ENCODE data around the gene ZNF785. TPM values are rescaled to one million over a fixed set of nuclear protein-coding genes. Genes with fewer than 3 reads are reported as not detected.

Gene ZNF785
- total RNA-seq, 3 donors from 2014 or later (not counting 1 experiment from before 2014, with no cell fraction given): 7.5 to 15.2 (median 10.4) TPM

- Mint-ChIP-seq H3K27ac (peak overlapping the region; percentile 90 to 93), H3K36me3 (no peaks in the 10 kb centered on the region), H3K4me3 (peak overlapping the region; percentile 77), H3K9me3 (no peaks in the 10 kb centered on the region), H3K4me1 (peaks cover 20 to 34% of the 10 kb centered on the region in 2 donors), H3K27me3 (ENCODE audit: low read depth in 2 of 2) (no peaks in the 10 kb centered on the region)
- H3K27ac ChIP-seq (ENCODE audit: low read length): peak overlapping the region; percentile 33
- 26% methylated on average over 3 of the region's 3 CpGs for WGBS (ENCODE audit: insufficient coverage)
- peaks cover 25% of the 10 kb centered on the region for H3K36me3 ChIP-seq (ENCODE audit: control insufficient read depth, insufficient read depth, low read length)
- intact Hi-C loops (cut with micrococcal nuclease): no loop called here
- peak; percentile 53 to 90 for DNase-seq
- TF ChIP-seq, protein P1, sequence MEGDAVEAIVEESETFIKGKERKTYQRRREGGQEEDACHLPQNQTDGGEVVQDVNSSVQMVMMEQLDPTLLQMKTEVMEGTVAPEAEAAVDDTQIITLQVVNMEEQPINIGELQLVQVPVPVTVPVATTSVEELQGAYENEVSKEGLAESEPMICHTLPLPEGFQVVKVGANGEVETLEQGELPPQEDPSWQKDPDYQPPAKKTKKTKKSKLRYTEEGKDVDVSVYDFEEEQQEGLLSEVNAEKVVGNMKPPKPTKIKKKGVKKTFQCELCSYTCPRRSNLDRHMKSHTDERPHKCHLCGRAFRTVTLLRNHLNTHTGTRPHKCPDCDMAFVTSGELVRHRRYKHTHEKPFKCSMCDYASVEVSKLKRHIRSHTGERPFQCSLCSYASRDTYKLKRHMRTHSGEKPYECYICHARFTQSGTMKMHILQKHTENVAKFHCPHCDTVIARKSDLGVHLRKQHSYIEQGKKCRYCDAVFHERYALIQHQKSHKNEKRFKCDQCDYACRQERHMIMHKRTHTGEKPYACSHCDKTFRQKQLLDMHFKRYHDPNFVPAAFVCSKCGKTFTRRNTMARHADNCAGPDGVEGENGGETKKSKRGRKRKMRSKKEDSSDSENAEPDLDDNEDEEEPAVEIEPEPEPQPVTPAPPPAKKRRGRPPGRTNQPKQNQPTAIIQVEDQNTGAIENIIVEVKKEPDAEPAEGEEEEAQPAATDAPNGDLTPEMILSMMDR (IDR thresholded peaks at IDR 0.05): no peak
- H3K27me3 ChIP-seq (ENCODE audit: control insufficient read depth, insufficient read depth, low read length): no peaks in the 10 kb centered on the region
- H3K4me1 ChIP-seq (ENCODE audit: control insufficient read depth, insufficient read depth, low read length): peaks cover 50% of the 10 kb centered on the region
- H3K9me3 ChIP-seq (ENCODE audit: control insufficient read depth, insufficient read depth, low read length): no peaks in the 10 kb centered on the region
- no peak overlapping the region for H3K4me3 ChIP-seq (ENCODE audit: low read length)
- ATAC-seq: peak; percentile 86 to 91 (median 89)
Observed at GRCh38 chr16:30551781-30552180, 33.7 kb downstream of the ZNF785 start.

- Histone ChIP-seq H3K4me1 (ENCODE audit: control insufficient read depth, insufficient read depth, low read length) (peaks cover 30% of the 10 kb centered on the region), H3K36me3 (ENCODE audit: control insufficient read depth, insufficient read depth, low read length) (peaks cover 4% of the 10 kb centered on the region), H3K27ac (ENCODE audit: low read length) (no peak overlapping the region), H3K27me3 (ENCODE audit: control insufficient read depth, insufficient read depth, low read length) (no peaks in the 10 kb centered on the region), H3K9me3 (ENCODE audit: control insufficient read depth, insufficient read depth, low read length) (no peaks in the 10 kb centered on the region), H3K4me3 (ENCODE audit: low read length) (no peak overlapping the region)
- 87% methylated on average over 8 of the region's 8 CpGs for WGBS (ENCODE audit: insufficient coverage)
- intact Hi-C loops (cut with micrococcal nuclease): no loop called here
- TF ChIP-seq, protein P1 (IDR thresholded peaks at IDR 0.05): no peak
- H3K4me3 Mint-ChIP-seq: no peak overlapping the region
- DNase-seq (no peak), ATAC-seq (no peak)
- H3K36me3 Mint-ChIP-seq: no peaks in the 10 kb centered on the region
- H3K9me3 Mint-ChIP-seq: no peaks in the 10 kb centered on the region
- H3K27me3 Mint-ChIP-seq (ENCODE audit: low read depth in 2 of 2): no peaks in the 10 kb centered on the region
- H3K27ac Mint-ChIP-seq: peak overlapping the region in 1 of 2 donors; percentile 55
- H3K4me1 Mint-ChIP-seq: peaks cover 13 to 25% of the 10 kb centered on the region in 2 donors
Observed at GRCh38 chr16:30548416-30549253, 36.9 kb downstream of the ZNF785 start.

- DNase-seq: no peak
- Mint-ChIP-seq H3K4me3 (no peak overlapping the region), H3K9me3 (no peaks in the 10 kb centered on the region), H3K27ac (no peak overlapping the region), H3K36me3 (no peaks in the 10 kb centered on the region), H3K4me1 (peaks cover 0 to 7% of the 10 kb centered on the region in 2 donors), H3K27me3 (ENCODE audit: low read depth in 2 of 2) (no peaks in the 10 kb centered on the region)
- Histone ChIP-seq H3K4me1 (ENCODE audit: control insufficient read depth, insufficient read depth, low read length) (peaks cover 5% of the 10 kb centered on the region), H3K4me3 (ENCODE audit: low read length) (no peak overlapping the region), H3K9me3 (ENCODE audit: control insufficient read depth, insufficient read depth, low read length) (no peaks in the 10 kb centered on the region), H3K27ac (ENCODE audit: low read length) (no peak overlapping the region), H3K27me3 (ENCODE audit: control insufficient read depth, insufficient read depth, low read length) (no peaks in the 10 kb centered on the region), H3K36me3 (ENCODE audit: control insufficient read depth, insufficient read depth, low read length) (no peaks in the 10 kb centered on the region)
- TF ChIP-seq, protein P1 (IDR thresholded peaks at IDR 0.05): no peak
- ATAC-seq: no peak
- intact Hi-C loops (cut with micrococcal nuclease): no loop called here
- WGBS (ENCODE audit: insufficient coverage): 81% methylated on average over 8 of the region's 8 CpGs
Observed at GRCh38 chr16:30546115-30546514, 39.4 kb downstream of the ZNF785 start.

Measured in natural killer cell (primary cell).